Measurements from ENCODE around the gene TBL2. TPM values are rescaled to one million over a fixed set of nuclear protein-coding genes. Genes with fewer than 3 reads are reported as not detected.
"Not testable (repeated sequence)": the region's sequence is repeated elsewhere in the genome, so short reads cannot be mapped to it uniquely, and the experiment has no call there.

TBL2 gene
- total and polyA plus RNA-seq, 2 donors from 2014 or later, result 18.8 to 33.6 TPM

DNA sequence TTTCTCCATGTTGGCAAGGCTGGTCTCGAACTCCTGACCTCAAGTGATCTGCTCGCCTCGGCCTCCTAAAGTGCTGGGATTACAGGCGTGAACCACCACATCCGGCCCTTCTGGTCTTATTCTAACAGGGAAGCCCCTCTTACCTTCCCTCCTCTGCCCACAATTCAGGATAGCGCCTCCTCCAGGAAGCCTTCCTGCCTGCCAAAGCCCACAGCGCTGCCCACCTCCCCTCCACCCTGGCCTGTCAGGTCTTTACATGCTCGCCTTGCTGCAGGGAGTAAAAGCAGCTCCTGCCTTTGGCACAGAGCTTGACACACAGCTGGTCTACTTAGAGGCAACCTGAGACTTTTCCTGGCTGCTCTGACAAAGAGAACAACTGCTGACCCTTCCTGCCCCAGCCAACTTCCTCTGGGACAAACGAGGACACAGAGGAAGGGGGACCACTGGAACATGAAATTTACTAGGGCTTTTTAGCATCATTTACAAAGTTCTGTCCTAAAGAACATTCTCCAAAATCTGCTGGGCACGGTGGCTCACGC is 32.7 kb upstream of the TBL2 start:
- H3K27ac ChIP-seq (ENCODE audit: low read depth in 2 of 2, low read length in 2 of 2), result no peak overlapping the region
- no peak overlapping the region for H3K9ac ChIP-seq (ENCODE audit: low read length in 3 of 3)
- no peaks in the 10 kb centered on the region for H3K9me3 ChIP-seq (ENCODE audit: control insufficient read depth in 2 of 3, insufficient read depth in 1 of 3, low read length in 3 of 3)
- FAIRE-seq (no peak), DNase-seq (peak in 2 of 5 donors; percentile 16 to 19)
- TF ChIP-seq, protein P1, sequence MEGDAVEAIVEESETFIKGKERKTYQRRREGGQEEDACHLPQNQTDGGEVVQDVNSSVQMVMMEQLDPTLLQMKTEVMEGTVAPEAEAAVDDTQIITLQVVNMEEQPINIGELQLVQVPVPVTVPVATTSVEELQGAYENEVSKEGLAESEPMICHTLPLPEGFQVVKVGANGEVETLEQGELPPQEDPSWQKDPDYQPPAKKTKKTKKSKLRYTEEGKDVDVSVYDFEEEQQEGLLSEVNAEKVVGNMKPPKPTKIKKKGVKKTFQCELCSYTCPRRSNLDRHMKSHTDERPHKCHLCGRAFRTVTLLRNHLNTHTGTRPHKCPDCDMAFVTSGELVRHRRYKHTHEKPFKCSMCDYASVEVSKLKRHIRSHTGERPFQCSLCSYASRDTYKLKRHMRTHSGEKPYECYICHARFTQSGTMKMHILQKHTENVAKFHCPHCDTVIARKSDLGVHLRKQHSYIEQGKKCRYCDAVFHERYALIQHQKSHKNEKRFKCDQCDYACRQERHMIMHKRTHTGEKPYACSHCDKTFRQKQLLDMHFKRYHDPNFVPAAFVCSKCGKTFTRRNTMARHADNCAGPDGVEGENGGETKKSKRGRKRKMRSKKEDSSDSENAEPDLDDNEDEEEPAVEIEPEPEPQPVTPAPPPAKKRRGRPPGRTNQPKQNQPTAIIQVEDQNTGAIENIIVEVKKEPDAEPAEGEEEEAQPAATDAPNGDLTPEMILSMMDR (IDR thresholded peaks at IDR 0.05; ENCODE audit: borderline replicate concordance, extremely low read depth, insufficient read depth), result no peak
- intact Hi-C loops (cut with DNase I), result no loop called here
- H3K4me3 ChIP-seq (ENCODE audit: low read length in 3 of 3), result no peak overlapping the region
- no peaks in the 10 kb centered on the region for H3K27me3 ChIP-seq (ENCODE audit: control insufficient read depth, insufficient read depth, low read length)
- H3K4me1 ChIP-seq (ENCODE audit: control insufficient read depth in 2 of 3, insufficient read depth in 2 of 3, low read depth in 1 of 3, low read length in 3 of 3), result no peaks in the 10 kb centered on the region
- H3K36me3 ChIP-seq (ENCODE audit: control insufficient read depth in 2 of 3, insufficient read depth in 3 of 3, low read length in 3 of 3), result no peaks in the 10 kb centered on the region

DNA sequence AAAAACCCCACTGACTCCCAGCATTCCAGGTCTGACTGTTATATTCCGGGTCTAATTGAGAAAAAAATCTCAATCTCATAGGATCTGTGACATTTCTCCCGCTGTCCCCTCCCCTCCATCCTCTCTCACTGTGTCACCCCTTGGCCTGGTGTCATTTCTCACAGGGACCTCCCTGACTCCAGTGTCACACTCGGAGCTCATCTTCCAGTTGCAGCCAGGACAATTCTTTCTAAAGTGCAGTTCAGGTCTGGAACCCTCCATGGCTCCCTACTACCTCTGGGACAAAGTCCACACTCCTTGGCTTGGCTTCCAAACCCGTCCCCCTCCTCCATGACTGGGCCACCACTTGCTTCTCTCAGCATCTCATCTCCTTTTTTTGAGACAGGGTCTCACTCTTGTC is 31.7 kb upstream of the TBL2 start:
- intact Hi-C loops (cut with DNase I), result no loop called here
- Histone ChIP-seq H3K9ac (ENCODE audit: low read length in 3 of 3) (no peak overlapping the region), H3K9me3 (ENCODE audit: control insufficient read depth in 2 of 3, insufficient read depth in 1 of 3, low read length in 3 of 3) (no peaks in the 10 kb centered on the region), H3K27ac (ENCODE audit: low read depth in 2 of 2, low read length in 2 of 2) (no peak overlapping the region), H3K27me3 (ENCODE audit: control insufficient read depth, insufficient read depth, low read length) (no peaks in the 10 kb centered on the region), H3K36me3 (ENCODE audit: control insufficient read depth in 2 of 3, insufficient read depth in 3 of 3, low read length in 3 of 3) (no peaks in the 10 kb centered on the region), H3K4me1 (ENCODE audit: control insufficient read depth in 2 of 3, insufficient read depth in 2 of 3, low read depth in 1 of 3, low read length in 3 of 3) (no peaks in the 10 kb centered on the region), H3K4me3 (ENCODE audit: low read length in 3 of 3) (no peak overlapping the region)
- TF ChIP-seq, protein P1 (IDR thresholded peaks at IDR 0.05; ENCODE audit: borderline replicate concordance, extremely low read depth, insufficient read depth), result no peak
- FAIRE-seq (no peak), DNase-seq (peak in 1 of 5 donors; percentile 18)

DNA sequence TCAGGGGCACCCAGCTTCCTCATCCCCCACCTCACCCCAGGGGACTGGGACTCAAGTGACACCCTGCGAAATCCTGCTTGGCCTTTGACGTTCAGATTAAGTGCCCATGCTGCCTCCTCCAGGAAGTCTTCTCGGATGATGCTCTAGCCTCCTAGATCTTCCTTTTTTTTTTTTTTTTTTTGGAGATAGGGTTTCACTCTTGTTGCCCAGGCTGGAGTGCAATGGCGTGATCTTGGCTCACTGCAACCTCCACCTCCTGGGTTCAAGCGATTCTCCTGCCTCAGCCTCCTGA is 29.3 kb upstream of the TBL2 start:
- intact Hi-C loops (cut with DNase I), result loop anchor here (5.0 kb wide), 1 partner anchor 110 kb away; the partner anchor contains the start of gene STX1A
- not testable (repeated sequence) for H3K4me3 ChIP-seq (ENCODE audit: low read length in 3 of 3); H3K9ac ChIP-seq (ENCODE audit: low read length in 3 of 3); DNase-seq; H3K27ac ChIP-seq (ENCODE audit: low read depth in 2 of 2, low read length in 2 of 2); H3K4me1 ChIP-seq (ENCODE audit: control insufficient read depth in 2 of 3, insufficient read depth in 2 of 3, low read depth in 1 of 3, low read length in 3 of 3); H3K36me3 ChIP-seq (ENCODE audit: control insufficient read depth in 2 of 3, insufficient read depth in 3 of 3, low read length in 3 of 3); H3K9me3 ChIP-seq (ENCODE audit: control insufficient read depth in 2 of 3, insufficient read depth in 1 of 3, low read length in 3 of 3); H3K27me3 ChIP-seq (ENCODE audit: control insufficient read depth, insufficient read depth, low read length); FAIRE-seq

DNA sequence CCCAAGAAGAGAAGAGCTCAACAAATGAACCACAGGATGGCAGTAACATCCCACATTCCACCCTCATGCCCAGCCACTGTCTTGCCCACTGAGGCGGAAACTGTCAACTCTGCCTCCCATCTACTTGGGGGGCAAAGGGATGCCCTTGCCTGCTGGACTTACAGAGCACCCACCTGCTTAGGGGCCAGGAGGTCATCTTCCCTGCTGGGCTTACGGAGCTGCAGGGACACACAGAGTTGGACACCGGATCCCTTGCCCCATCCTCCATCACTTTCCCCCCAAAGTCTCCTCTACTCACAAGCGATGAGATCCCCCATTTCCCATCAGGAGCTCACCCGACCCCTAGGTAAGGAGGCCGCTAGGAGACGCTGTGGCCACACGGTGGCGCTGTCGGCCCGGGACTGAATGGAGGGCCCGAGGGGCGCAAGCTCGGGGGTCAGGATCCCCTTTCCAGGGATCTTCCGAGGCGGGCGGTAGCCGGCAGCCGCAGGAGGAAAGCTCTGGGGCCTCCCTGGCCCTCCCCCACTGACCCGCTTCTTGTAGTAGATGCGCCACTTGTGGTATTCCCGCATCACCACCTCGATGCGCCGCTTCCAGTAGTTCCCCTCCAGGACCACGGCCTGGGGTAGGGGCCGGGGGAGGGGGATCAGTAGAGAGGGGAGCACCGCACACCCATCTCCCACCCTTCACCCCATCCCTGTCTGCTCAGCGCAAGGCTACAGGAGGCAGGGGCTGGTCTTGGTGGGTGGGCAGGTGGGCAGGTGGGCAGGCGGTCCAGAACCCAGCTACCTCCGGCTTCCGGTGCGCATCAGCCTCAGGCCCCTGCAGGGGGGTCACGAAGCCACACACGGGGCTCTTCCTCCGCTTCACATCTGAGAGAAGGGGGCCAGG is 28.7 kb upstream of the TBL2 start:
- no peaks in the 10 kb centered on the region for H3K36me3 ChIP-seq (ENCODE audit: control insufficient read depth in 2 of 3, insufficient read depth in 3 of 3, low read length in 3 of 3)
- DNase-seq, result peak in 4 of 5 donors; percentile 78 to 88 (median 84)
- no peaks in the 10 kb centered on the region for H3K4me1 ChIP-seq (ENCODE audit: control insufficient read depth in 2 of 3, insufficient read depth in 2 of 3, low read depth in 1 of 3, low read length in 3 of 3)
- H3K9ac ChIP-seq (ENCODE audit: low read length in 3 of 3), result no peak overlapping the region
- no peaks in the 10 kb centered on the region for H3K9me3 ChIP-seq (ENCODE audit: control insufficient read depth in 2 of 3, insufficient read depth in 1 of 3, low read length in 3 of 3)
- intact Hi-C loops (cut with DNase I), result loop anchor here (5.0 kb wide), 1 partner anchor 110 kb away; the partner anchor contains the start of gene STX1A
- no peak overlapping the region for H3K4me3 ChIP-seq (ENCODE audit: low read length in 3 of 3)
- TF ChIP-seq, protein P1 (IDR thresholded peaks at IDR 0.05; ENCODE audit: borderline replicate concordance, extremely low read depth, insufficient read depth), result peak; percentile 87
- FAIRE-seq, result no peak
- no peak overlapping the region for H3K27ac ChIP-seq (ENCODE audit: low read depth in 2 of 2, low read length in 2 of 2)
- H3K27me3 ChIP-seq (ENCODE audit: control insufficient read depth, insufficient read depth, low read length), result no peaks in the 10 kb centered on the region
